ENCODE measurements around the gene GPR52.

GRCh38 chr1:174433451-174433850, 14.3 kb upstream of the GPR52 start:
- TF ChIP-seq BACH2 (CRISPR knock-in tag; IDR thresholded peaks at IDR 0.05; ENCODE audit: borderline replicate concordance) (no peak), GLIS3 (CRISPR knock-in tag; IDR thresholded peaks at IDR 0.05) (no peak), TCF4 (CRISPR knock-in tag; IDR thresholded peaks at IDR 0.05; ENCODE audit: borderline replicate concordance) (no peak), PATZ1 (CRISPR knock-in tag; IDR thresholded peaks at IDR 0.05; ENCODE audit: borderline replicate concordance) (no peak), CSDC2 (CRISPR knock-in tag; IDR thresholded peaks at IDR 0.05) (no peak), TSHZ2 (CRISPR knock-in tag; IDR thresholded peaks at IDR 0.05) (no peak), RARB (CRISPR knock-in tag; IDR thresholded peaks at IDR 0.05) (no peak), PPARA (CRISPR knock-in tag; IDR thresholded peaks at IDR 0.05; ENCODE audit: borderline replicate concordance) (no peak), ZFP3 (CRISPR knock-in tag; IDR thresholded peaks at IDR 0.05) (no peak), ZC3H10 (CRISPR knock-in tag; IDR thresholded peaks at IDR 0.05) (no peak), ZNF565 (CRISPR knock-in tag; conservative IDR thresholded peaks at IDR 0.05; ENCODE audit: low read depth) (no peak), ESRRG (CRISPR knock-in tag; IDR thresholded peaks at IDR 0.05) (no peak), POU6F1 (CRISPR knock-in tag; IDR thresholded peaks at IDR 0.05; ENCODE audit: borderline replicate concordance, low read depth) (no peak)
